Panc1 (cell line): Measurements from ENCODE around the gene TXNRD1. TPM values are rescaled to one million over a fixed set of nuclear protein-coding genes. Genes with fewer than 3 reads are reported as not detected.

Source experiments
- ATAC-seq: fragments of 200-7000 bp; cut with Tn5 transposase; 2 replicates; pipeline ENCODE4 v1.9.1; 2020; ENCODE audit warnings: mild to moderate bottlenecking, moderate library complexity
- BruUV-seq: library from RNA; stranded (reverse); fragments of 400-500 nt; replicated peaks from 2 replicates; lab custom pipeline; 2021; lab: Mats Ljungman, UMichigan
- CTCF ChIA-PET: fragments of 300-600 bp; sonication (Branson Sonifier 250); formaldehyde crosslinking; loops from one replicate; lab custom pipeline; 2022; ENCODE audit warnings: antibody characterized with exemption; lab: Charles Lee
- POLR2A ChIA-PET: fragments of 300-600 bp; sonication (Branson Sonifier 250); formaldehyde crosslinking; loops from one replicate; lab custom pipeline; 2022; ENCODE audit warnings: antibody characterized with exemption; lab: Charles Lee
- DNase-seq: peaks from one replicate; pipeline ENCODE4 v3.0.0-alpha.2; 2010; ENCODE audit warnings: low read depth, low spot score
- H3K27ac ChIP-seq: 2 replicates; pipeline ENCODE4 v1.5.1; 2011; ENCODE audit warnings: mild to moderate bottlenecking, low read length, inconsistent platforms
- H3K27me3 ChIP-seq: fragments of 200-500 bp; sonication (Bioruptor generic); 2 replicates; pipeline ENCODE4 v1.6.0; 2014; ENCODE audit warnings: low read length, inconsistent platforms; ENCODE audit not compliant: control insufficient read depth, insufficient read depth
- H3K36me3 ChIP-seq: fragments of 200-500 bp; sonication (Bioruptor generic); 2 replicates; pipeline ENCODE4 v1.5.1; 2014; ENCODE audit warnings: inconsistent platforms, mild to moderate bottlenecking, low read length, moderate library complexity; ENCODE audit not compliant: control insufficient read depth, insufficient read depth
- H3K4me1 ChIP-seq: 2 replicates; pipeline ENCODE4 v1.5.1; 2011; ENCODE audit warnings: inconsistent platforms, mild to moderate bottlenecking, low read length, moderate library complexity; ENCODE audit not compliant: control insufficient read depth, insufficient read depth
- H3K4me3 ChIP-seq, 2 experiments: 2 replicates each; pipeline ENCODE4 v1.5.1; 2011 to 2012; ENCODE audit warnings: low read depth in 2 of 2, low read length in 2 of 2, mild to moderate bottlenecking in 2 of 2, inconsistent platforms in 1 of 2, moderate library complexity in 1 of 2
- H3K9me3 ChIP-seq: fragments of 200-500 bp; sonication (Bioruptor generic); 2 replicates; pipeline ENCODE4 v1.5.1; 2014; ENCODE audit warnings: low read depth, mild to moderate bottlenecking, inconsistent platforms, low read length, moderate library complexity; ENCODE audit not compliant: control insufficient read depth, insufficient read depth
- CTCF ChIP-seq: fragments of 450-650 bp; IDR thresholded peaks from 2 replicates; pipeline ENCODE4 v1.5.1; 2017; ENCODE audit warnings: mild to moderate bottlenecking
- POLR2AphosphoS5 ChIP-seq: IDR thresholded peaks from 2 replicates; pipeline ENCODE4 v1.6.1; 2012; ENCODE audit warnings: mild to moderate bottlenecking, low read depth, low read length, moderate library complexity
- REST ChIP-seq, 2 experiments: IDR thresholded peaks; 2 replicates each; pipeline ENCODE4 v1.6.1; 2011 to 2012; ENCODE audit warnings: low read depth in 2 of 2, control low read depth in 1 of 2, low read length in 1 of 2, mild to moderate bottlenecking in 1 of 2, moderate library complexity in 1 of 2; ENCODE audit not compliant: insufficient read depth in 1 of 2
- SIN3A ChIP-seq: IDR thresholded peaks from 2 replicates; pipeline ENCODE4 v1.6.1; 2012; ENCODE audit warnings: low read depth, mild to moderate bottlenecking, low read length, moderate library complexity, borderline replicate concordance; ENCODE audit not compliant: insufficient read depth
- TCF7L2 ChIP-seq: IDR thresholded peaks from 2 replicates; pipeline ENCODE4 v1.6.1; 2011; ENCODE audit warnings: mild to moderate bottlenecking, low read depth, low read length, inconsistent platforms
- in situ Hi-C: cut with HindIII; loops from 2 replicates; pipeline ENCODE4 v1.10.0; 2016; ENCODE audit warnings: low sequenced_read_pairs, low pct_unique_long_range_greater_than_20kb
- intact Hi-C: fragments of 100-400 bp; cut with micrococcal nuclease; formaldehyde crosslinking; loops from one replicate; pipeline ENCODE4 v1.10.0; 2022; ENCODE audit not compliant: unreplicated experiment
- total RNA-seq: library from RNA; stranded (reverse); gene quantifications from one replicate; pipeline ENCODE4 v1.2.1, GENCODE V29; 2021; ENCODE audit not compliant: unreplicated experiment

Gene TXNRD1
- total RNA-seq, 1 experiment from 2014 or later = 348 TPM

- intact Hi-C loops (no loop called here), in situ Hi-C loops (no loop called here)
- ChIA-PET POLR2A (no interaction called here), CTCF (interaction anchor here (0.7 kb wide), 1 partner anchor 961 kb away, joined by 10 read pairs; no protein-coding TSS in a partner anchor)
- Histone ChIP-seq H3K9me3 (no peaks in the 10 kb centered on the region), H3K36me3 (no peaks in the 10 kb centered on the region), H3K27ac (no peak overlapping the region), H3K27me3 (no peaks in the 10 kb centered on the region; the same call in 1 of the 2 replicates), H3K4me1 (peaks cover 8% of the 10 kb centered on the region; the same call in 1 of the 2 replicates), H3K4me3 (no peak overlapping the region)
- ATAC-seq = no peak
- BruUV-seq = no TSS peak
- no peak for TF ChIP-seq TCF7L2
- TF ChIP-seq POLR2AphosphoS5 = no peak
- no peak for TF ChIP-seq SIN3A
- no peak for TF ChIP-seq CTCF
- no peak for TF ChIP-seq REST (IDR thresholded peaks at IDR 0.05; ENCODE audit: insufficient read depth in 1 of 2, low read depth in 2 of 2, low read length in 1 of 2)
- DNase-seq = no peak
Observed at GRCh38 chr12:104375775-104376174, 160.2 kb downstream of the TXNRD1 start.

- H3K36me3 ChIP-seq = no peaks in the 10 kb centered on the region
- TF ChIP-seq SIN3A (no peak), REST (IDR thresholded peaks at IDR 0.05; ENCODE audit: insufficient read depth in 1 of 2, low read depth in 2 of 2, low read length in 1 of 2) (no peak), TCF7L2 (no peak), POLR2AphosphoS5 (no peak), CTCF (no peak)
- BruUV-seq = no TSS peak
- no peaks in the 10 kb centered on the region; the same call in 1 of the 2 replicates for H3K27me3 ChIP-seq
- no peaks in the 10 kb centered on the region for H3K9me3 ChIP-seq
- no peak overlapping the region for H3K27ac ChIP-seq
- CTCF ChIA-PET = interaction anchor here (0.7 kb wide), 1 partner anchor 960 kb away, joined by 10 read pairs; no protein-coding TSS in a partner anchor
- POLR2A ChIA-PET = no interaction called here
- ATAC-seq (no peak), DNase-seq (no peak)
- intact Hi-C loops = no loop called here
- H3K4me3 ChIP-seq = no peak overlapping the region
- 0 out of 2 replicates have a peak, but pooled peaks cover 2% of the 10 kb centered on the region for H3K4me1 ChIP-seq
- in situ Hi-C loops = no loop called here
Observed at GRCh38 chr12:104376650-104377513, 161.3 kb downstream of the TXNRD1 start.
